GM21447 (cell line): ENCODE data around the gene EVPL.
"Not testable (repeated sequence)": the region's sequence is repeated elsewhere in the genome, so short reads cannot be mapped to it uniquely, and the experiment has no call there.

Source experiments
- ATAC-seq: cut with Tn5 transposase; IDR thresholded peaks from one replicate; pipeline ENCODE4 v1.9.1; 2021; ENCODE audit not compliant: unreplicated experiment

EVPL gene

GRCh38 chr17:76048025-76048605 is 21.0 kb upstream of the EVPL start:
- no peak for ATAC-seq

GRCh38 chr17:76046064-76046463 is 19.0 kb upstream of the EVPL start:
- no peak for ATAC-seq

- not testable (repeated sequence) for ATAC-seq
Measured at GRCh38 chr17:76044475-76045007, 17.4 kb upstream of the EVPL start.

GRCh38 chr17:76042868-76043267 is 15.8 kb upstream of the EVPL start:
- ATAC-seq = not testable (repeated sequence)

- no peak for ATAC-seq
Measured at GRCh38 chr17:76040376-76040775, 13.3 kb upstream of the EVPL start.

GRCh38 chr17:76039121-76039520 is 12.0 kb upstream of the EVPL start:
- no peak for ATAC-seq

- no peak for ATAC-seq
Measured at GRCh38 chr17:76038050-76038449, 10.9 kb upstream of the EVPL start.

GRCh38 chr17:76036497-76037261 is 9.6 kb upstream of the EVPL start:
- ATAC-seq = no peak

GRCh38 chr17:76034428-76035350 is 7.6 kb upstream of the EVPL start:
- ATAC-seq = no peak

GRCh38 chr17:76033139-76033538 is 6.0 kb upstream of the EVPL start:
- ATAC-seq = no peak

GRCh38 chr17:76032780-76033108 is 5.6 kb upstream of the EVPL start:
- ATAC-seq = no peak

GRCh38 chr17:76032073-76032779 is 5.1 kb upstream of the EVPL start:
- ATAC-seq = no peak

GRCh38 chr17:76026714-76027158 is 370 bp downstream of the EVPL start:
- ATAC-seq = no peak

- ATAC-seq = no peak
Measured at GRCh38 chr17:76025294-76025693, 1.8 kb downstream of the EVPL start.

- ATAC-seq = no peak
Measured at GRCh38 chr17:76024353-76024752, 2.8 kb downstream of the EVPL start.

- ATAC-seq = no peak
Measured at GRCh38 chr17:76023900-76024237, 3.2 kb downstream of the EVPL start.

- ATAC-seq = no peak
Measured at GRCh38 chr17:76022973-76023899, 3.9 kb downstream of the EVPL start.

- no peak for ATAC-seq
Measured at GRCh38 chr17:76022285-76022684, 4.8 kb downstream of the EVPL start.

- no peak for ATAC-seq
Measured at GRCh38 chr17:76019833-76020467, 7.2 kb downstream of the EVPL start.
